CD8-positive, alpha-beta memory T cell (primary cell): ENCODE results near the gene PRKG1. TPM values are rescaled to one million over a fixed set of nuclear protein-coding genes. Genes with fewer than 3 reads are reported as not detected.

Experiments
- CTCF ChIA-PET: fragments of 350-600 bp; sonication (Branson Sonifier 250); formaldehyde crosslinking; loops from one replicate; lab custom pipeline; 2021; ENCODE audit warnings: antibody characterized with exemption; lab: Charles Lee
- POLR2A ChIA-PET: fragments of 350-600 bp; sonication (Branson Sonifier 250); formaldehyde crosslinking; loops from one replicate; lab custom pipeline; 2021; ENCODE audit warnings: antibody characterized with exemption; lab: Charles Lee
- DNase-seq, 5 donors: peaks; one replicate each; pipeline versions ENCODE4 v3.0.0 to v3.0.0-alpha.2; 2020 to 2022; ENCODE audit warnings: mixed read lengths in 1 of 5
- H3K27ac ChIP-seq: one replicate; pipeline ENCODE4 v1.7.0; 2013; ENCODE audit warnings: low read depth, mild to moderate bottlenecking, low read length, moderate library complexity
- H3K27me3 ChIP-seq: 2 replicates; pipeline ENCODE4 v1.7.0; 2013; ENCODE audit warnings: low read length, mild to moderate bottlenecking; ENCODE audit not compliant: insufficient read depth, poor library complexity, severe bottlenecking
- H3K36me3 ChIP-seq: 2 replicates; pipeline ENCODE4 v1.7.0; 2013; ENCODE audit warnings: mild to moderate bottlenecking, low read length, moderate library complexity; ENCODE audit not compliant: insufficient read depth
- H3K4me1 ChIP-seq: 2 replicates; pipeline ENCODE4 v1.7.0; 2013; ENCODE audit warnings: mild to moderate bottlenecking, low read length, moderate library complexity; ENCODE audit not compliant: insufficient read depth
- H3K4me3 ChIP-seq: 2 replicates; pipeline ENCODE4 v1.7.0; 2013; ENCODE audit warnings: mild to moderate bottlenecking, low read length
- H3K9me3 ChIP-seq: 2 replicates; pipeline ENCODE4 v1.7.0; 2013; ENCODE audit warnings: mild to moderate bottlenecking, low read length
- H3K27ac Mint-ChIP-seq, 8 donors: one replicate each; pipeline ENCODE4 v1.8.0; 2020 to 2021; ENCODE audit warnings: mixed read lengths in 8 of 8, mild to moderate bottlenecking in 6 of 8, inconsistent platforms in 3 of 8, moderate library complexity in 3 of 8
- H3K27me3 Mint-ChIP-seq, 2 donors: one replicate each; pipeline ENCODE4 v1.8.0; 2020 to 2021; ENCODE audit warnings: mixed read lengths in 2 of 2, mild to moderate bottlenecking in 1 of 2, moderate library complexity in 1 of 2
- H3K36me3 Mint-ChIP-seq, 3 donors: one replicate each; pipeline ENCODE4 v1.8.0; 2020 to 2021; ENCODE audit warnings: mixed read lengths in 3 of 3, inconsistent platforms in 1 of 3, mild to moderate bottlenecking in 1 of 3
- H3K4me1 Mint-ChIP-seq, 3 donors: one replicate each; pipeline ENCODE4 v1.8.0; 2020 to 2021; ENCODE audit warnings: mixed read lengths in 3 of 3, inconsistent platforms in 1 of 3, mild to moderate bottlenecking in 1 of 3
- H3K4me3 Mint-ChIP-seq, 7 donors: one replicate each; pipeline ENCODE4 v1.8.0; 2020 to 2021; ENCODE audit warnings: mixed read lengths in 7 of 7, mild to moderate bottlenecking in 6 of 7, moderate library complexity in 4 of 7, inconsistent platforms in 2 of 7
- H3K9me3 Mint-ChIP-seq, 5 donors: one replicate each; pipeline ENCODE4 v1.8.0; 2020 to 2022; ENCODE audit warnings: mixed read lengths in 5 of 5, mild to moderate bottlenecking in 3 of 5, moderate library complexity in 2 of 5, inconsistent platforms in 1 of 5
- polyA plus RNA-seq: library from polyadenylated mRNA; unstranded; fragments of 300-500 nt; fragmentation: Illumina TruSeq; gene quantifications from one replicate; pipeline ENCODE4 v1.2.3, GENCODE V29; 2021
- total RNA-seq, 2 experiments: library from RNA; stranded (reverse); gene quantifications; one replicate each; pipeline ENCODE4 v1.2.3, GENCODE V29; 2021

The PRKG1 gene
- total and polyA plus RNA-seq, 3 experiments from 2014 or later = not detected

GRCh38 chr10:51077507-51077906 is 3.2 kb downstream of the PRKG1 start:
- peaks cover 36 to 47% of the 10 kb centered on the region in 2 donors for H3K27me3 Mint-ChIP-seq
- no peak for DNase-seq
- Histone ChIP-seq H3K36me3 (no peaks in the 10 kb centered on the region), H3K4me3 (no peak overlapping the region), H3K4me1 (no peaks in the 10 kb centered on the region), H3K9me3 (no peaks in the 10 kb centered on the region), H3K27ac (no peak overlapping the region), H3K27me3 (peaks cover 12% of the 10 kb centered on the region)
- CTCF ChIA-PET = no interaction called here
- no peaks in the 10 kb centered on the region for H3K36me3 Mint-ChIP-seq
- H3K9me3 Mint-ChIP-seq = no peaks in the 10 kb centered on the region
- H3K4me1 Mint-ChIP-seq = peaks cover 10 to 24% (median 13%) of the 10 kb centered on the region in 3 donors
- no peak overlapping the region for H3K4me3 Mint-ChIP-seq
- POLR2A ChIA-PET = no interaction called here
- H3K27ac Mint-ChIP-seq = no peak overlapping the region

GRCh38 chr10:51079331-51079730 is 5.0 kb downstream of the PRKG1 start:
- ChIA-PET POLR2A (no interaction called here), CTCF (no interaction called here)
- no peaks in the 10 kb centered on the region for H3K9me3 ChIP-seq
- H3K4me1 ChIP-seq = no peaks in the 10 kb centered on the region
- Mint-ChIP-seq H3K4me3 (no peak overlapping the region), H3K9me3 (no peaks in the 10 kb centered on the region), H3K36me3 (no peaks in the 10 kb centered on the region), H3K4me1 (peaks cover 5 to 11% (median 10%) of the 10 kb centered on the region in 3 donors), H3K27me3 (peaks cover 24 to 31% of the 10 kb centered on the region in 2 donors), H3K27ac (no peak overlapping the region)
- peaks cover 8% of the 10 kb centered on the region for H3K27me3 ChIP-seq
- no peak for DNase-seq
- no peak overlapping the region for H3K4me3 ChIP-seq
- no peak overlapping the region for H3K27ac ChIP-seq
- no peaks in the 10 kb centered on the region for H3K36me3 ChIP-seq

- Mint-ChIP-seq H3K9me3 (no peaks in the 10 kb centered on the region), H3K36me3 (no peaks in the 10 kb centered on the region), H3K27ac (no peak overlapping the region), H3K4me3 (no peak overlapping the region), H3K4me1 (peaks cover 3 to 7% (median 7%) of the 10 kb centered on the region in 3 donors), H3K27me3 (peaks cover 21 to 26% of the 10 kb centered on the region in 2 donors)
- ChIA-PET CTCF (no interaction called here), POLR2A (no interaction called here)
- Histone ChIP-seq H3K9me3 (no peaks in the 10 kb centered on the region), H3K36me3 (no peaks in the 10 kb centered on the region), H3K4me3 (no peak overlapping the region), H3K27me3 (peaks cover 8% of the 10 kb centered on the region), H3K27ac (no peak overlapping the region), H3K4me1 (no peaks in the 10 kb centered on the region)
- no peak for DNase-seq
These were observed 5.5 kb downstream of the PRKG1 start for GRCh38 chr10:51079766-51080165.

- H3K36me3 ChIP-seq = no peaks in the 10 kb centered on the region
- Mint-ChIP-seq H3K36me3 (no peaks in the 10 kb centered on the region), H3K27me3 (peaks cover 14 to 20% of the 10 kb centered on the region in 2 donors), H3K27ac (no peak overlapping the region), H3K9me3 (no peaks in the 10 kb centered on the region), H3K4me3 (no peak overlapping the region), H3K4me1 (peaks cover 0 to under 1% (median 0%) of the 10 kb centered on the region in 3 donors)
- no peaks in the 10 kb centered on the region for H3K4me1 ChIP-seq
- H3K9me3 ChIP-seq = no peaks in the 10 kb centered on the region
- no peak overlapping the region for H3K4me3 ChIP-seq
- H3K27ac ChIP-seq = no peak overlapping the region
- POLR2A ChIA-PET = no interaction called here
- CTCF ChIA-PET = no interaction called here
- DNase-seq = no peak
- peaks cover 2% of the 10 kb centered on the region for H3K27me3 ChIP-seq
These were observed 6.2 kb downstream of the PRKG1 start for GRCh38 chr10:51080311-51081006.

- Mint-ChIP-seq H3K4me3 (no peak overlapping the region), H3K27ac (no peak overlapping the region), H3K9me3 (no peaks in the 10 kb centered on the region), H3K4me1 (no peaks in the 10 kb centered on the region), H3K27me3 (peaks cover 5 to 8% of the 10 kb centered on the region in 2 donors), H3K36me3 (no peaks in the 10 kb centered on the region)
- ChIA-PET CTCF (no interaction called here), POLR2A (no interaction called here)
- H3K27me3 ChIP-seq = no peaks in the 10 kb centered on the region
- H3K36me3 ChIP-seq = no peaks in the 10 kb centered on the region
- no peak for DNase-seq
- no peaks in the 10 kb centered on the region for H3K9me3 ChIP-seq
- no peak overlapping the region for H3K4me3 ChIP-seq
- H3K27ac ChIP-seq = no peak overlapping the region
- H3K4me1 ChIP-seq = no peaks in the 10 kb centered on the region
These were observed 8.6 kb downstream of the PRKG1 start for GRCh38 chr10:51082857-51083256.

GRCh38 chr10:51083356-51083853 is 9.1 kb downstream of the PRKG1 start:
- no peaks in the 10 kb centered on the region for H3K9me3 Mint-ChIP-seq
- no peak overlapping the region for H3K4me3 ChIP-seq
- DNase-seq = no peak
- CTCF ChIA-PET = no interaction called here
- H3K27me3 Mint-ChIP-seq = peaks cover 5 to 8% of the 10 kb centered on the region in 2 donors
- H3K4me1 ChIP-seq = no peaks in the 10 kb centered on the region
- no peaks in the 10 kb centered on the region for H3K36me3 ChIP-seq
- no peaks in the 10 kb centered on the region for H3K36me3 Mint-ChIP-seq
- POLR2A ChIA-PET = no interaction called here
- H3K4me3 Mint-ChIP-seq = no peak overlapping the region
- no peak overlapping the region for H3K27ac ChIP-seq
- H3K27me3 ChIP-seq = no peaks in the 10 kb centered on the region
- no peaks in the 10 kb centered on the region for H3K4me1 Mint-ChIP-seq
- no peak overlapping the region for H3K27ac Mint-ChIP-seq
- H3K9me3 ChIP-seq = no peaks in the 10 kb centered on the region

- H3K4me3 Mint-ChIP-seq = no peak overlapping the region
- H3K27me3 Mint-ChIP-seq = peaks cover 3 to 8% of the 10 kb centered on the region in 2 donors
- Histone ChIP-seq H3K36me3 (no peaks in the 10 kb centered on the region), H3K27ac (no peak overlapping the region), H3K27me3 (no peaks in the 10 kb centered on the region), H3K4me3 (no peak overlapping the region), H3K9me3 (no peaks in the 10 kb centered on the region), H3K4me1 (no peaks in the 10 kb centered on the region)
- no peaks in the 10 kb centered on the region for H3K4me1 Mint-ChIP-seq
- POLR2A ChIA-PET = no interaction called here
- H3K27ac Mint-ChIP-seq = no peak overlapping the region
- no peaks in the 10 kb centered on the region for H3K9me3 Mint-ChIP-seq
- DNase-seq = no peak
- H3K36me3 Mint-ChIP-seq = no peaks in the 10 kb centered on the region
- CTCF ChIA-PET = no interaction called here
These were observed 10.9 kb downstream of the PRKG1 start for GRCh38 chr10:51085204-51085603.

GRCh38 chr10:51086710-51087109 is 12.4 kb downstream of the PRKG1 start:
- ChIA-PET CTCF (no interaction called here), POLR2A (no interaction called here)
- Mint-ChIP-seq H3K36me3 (no peaks in the 10 kb centered on the region), H3K4me1 (no peaks in the 10 kb centered on the region), H3K9me3 (no peaks in the 10 kb centered on the region), H3K27ac (no peak overlapping the region), H3K4me3 (no peak overlapping the region), H3K27me3 (no peaks in the 10 kb centered on the region)
- Histone ChIP-seq H3K36me3 (no peaks in the 10 kb centered on the region), H3K4me1 (no peaks in the 10 kb centered on the region), H3K27me3 (no peaks in the 10 kb centered on the region), H3K9me3 (no peaks in the 10 kb centered on the region), H3K27ac (no peak overlapping the region), H3K4me3 (no peak overlapping the region)
- no peak for DNase-seq
